SK-N-SH (cell line): ENCODE measurements around the gene LRMDA. TPM values are rescaled to one million over a fixed set of nuclear protein-coding genes. Genes with fewer than 3 reads are reported as not detected.

Source experiments
- CTCF ChIA-PET: fragments of 300-600, 350-600 bp; formaldehyde crosslinking; extraction: SDS; loops from one replicate; lab custom pipeline; 2021; lab: Yijun Ruan, JAX
- POLR2A ChIA-PET: fragments of 350-600 bp; sonication (Branson Sonifier 250); formaldehyde crosslinking; extraction: SDS; loops from one replicate; lab custom pipeline; 2020; ENCODE audit warnings: antibody characterized with exemption, inconsistent platforms; lab: Yijun Ruan, JAX
- DNase-seq: peaks from one replicate; pipeline ENCODE4 v3.0.0; 2012
- H2AFZ ChIP-seq: fragments of 200-600 bp; sonication (generic); 2 replicates; pipeline ENCODE4 v1.8.1; 2016; ENCODE audit warnings: antibody characterized with exemption, mild to moderate bottlenecking, low read depth
- H3F3A ChIP-seq: fragments of 200-600 bp; sonication (generic); replicated peaks from 2 replicates; pipeline ENCODE3; 2016; ENCODE audit warnings: antibody characterized with exemption, mild to moderate bottlenecking; ENCODE audit not compliant: insufficient read depth
- H3K27ac ChIP-seq, 2 experiments: fragments of 200-500 bp in 1 of 2; fragments of 200-600 bp in 1 of 2; sonication (Bioruptor generic) in 1 of 2; sonication (generic), shearing (Covaris generic) in 1 of 2; 2 replicates each; pipeline versions ENCODE4 v1.5.1 to v1.6.1; 2014 to 2016; ENCODE audit warnings: low read depth in 2 of 2, inconsistent platforms in 1 of 2, low read length in 1 of 2, mild to moderate bottlenecking in 1 of 2, mixed read lengths in 1 of 2
- H3K27me3 ChIP-seq: fragments of 200-600 bp; sonication (generic), shearing (Covaris generic); 2 replicates; pipeline ENCODE4 v1.6.1; 2016; ENCODE audit warnings: mixed run types; ENCODE audit not compliant: insufficient read depth
- H3K36me3 ChIP-seq, 2 experiments: fragments of 200-500 bp in 1 of 2; fragments of 200-600 bp in 1 of 2; sonication (Bioruptor generic) in 1 of 2; sonication (generic) in 1 of 2; replicated peaks in 1 of 2; 2 replicates each; pipeline versions ENCODE3 to v1.5.1; 2014 to 2016; ENCODE audit warnings: low read length in 1 of 2, mild to moderate bottlenecking in 1 of 2; ENCODE audit not compliant: insufficient read depth in 2 of 2, control insufficient read depth in 1 of 2
- H3K4me1 ChIP-seq, 2 experiments: fragments of 200-500 bp in 1 of 2; fragments of 200-600 bp in 1 of 2; sonication (Bioruptor generic) in 1 of 2; sonication (generic), shearing (Covaris generic) in 1 of 2; 2 replicates each; pipeline versions ENCODE4 v1.5.1 to v1.6.1; 2014 to 2016; ENCODE audit warnings: low read depth in 1 of 2, low read length in 1 of 2, mixed run types in 1 of 2; ENCODE audit not compliant: insufficient read depth in 2 of 2, control insufficient read depth in 1 of 2
- H3K4me2 ChIP-seq: fragments of 200-600 bp; sonication (generic), shearing (Covaris generic); 2 replicates; pipeline ENCODE4 v1.6.1; 2017; ENCODE audit warnings: mixed run types
- H3K4me3 ChIP-seq, 2 experiments: fragments of 200-500 bp in 1 of 2; fragments of 200-600 bp in 1 of 2; sonication (Bioruptor generic) in 1 of 2; sonication (generic), shearing (Covaris generic) in 1 of 2; 2 replicates each; pipeline versions ENCODE4 v1.5.1 to v1.8.1; 2014 to 2016; ENCODE audit warnings: low read depth in 2 of 2, inconsistent platforms in 1 of 2, low read length in 1 of 2, mild to moderate bottlenecking in 1 of 2, mixed read lengths in 1 of 2, moderate library complexity in 1 of 2
- H3K79me2 ChIP-seq: fragments of 200-600 bp; sonication (generic); 2 replicates; pipeline ENCODE4 v1.8.1; 2017; ENCODE audit warnings: mild to moderate bottlenecking; ENCODE audit not compliant: insufficient read depth
- H3K9ac ChIP-seq: fragments of 200-600 bp; sonication (generic); 2 replicates; pipeline ENCODE4 v1.6.1; 2017; ENCODE audit warnings: mixed run types
- H3K9me2 ChIP-seq: fragments of 200-600 bp; sonication (generic); 2 replicates; pipeline ENCODE4 v1.6.1; 2017; ENCODE audit warnings: mixed run types
- H3K9me3 ChIP-seq: fragments of 200-600 bp; sonication (generic); 2 replicates; pipeline ENCODE4 v1.6.1; 2017; ENCODE audit warnings: mixed run types, mild to moderate bottlenecking, moderate library complexity
- H4K20me1 ChIP-seq: fragments of 200-600 bp; sonication (generic); 2 replicates; pipeline ENCODE4 v1.6.1; 2017; ENCODE audit warnings: mild to moderate bottlenecking, mixed run types; ENCODE audit not compliant: insufficient read depth
- EZH2phosphoT487 ChIP-seq: fragments of 200-600 bp; sonication (generic); IDR thresholded peaks from 2 replicates; pipeline ENCODE4 v1.6.1; 2017; ENCODE audit warnings: low read depth, mixed run types, mild to moderate bottlenecking, antibody characterized with exemption, moderate library complexity, borderline replicate concordance
- FOXJ3 ChIP-seq: sonication (generic); formaldehyde crosslinking; IDR thresholded peaks from 2 replicates; pipeline ENCODE4 v1.5.1; 2020; ENCODE audit warnings: mild to moderate bottlenecking, missing genetic modification reagents
- GABPA ChIP-seq: IDR thresholded peaks from 2 replicates; pipeline ENCODE4 v1.4.0; 2012; ENCODE audit warnings: low read depth, mild to moderate bottlenecking
- GATA2 ChIP-seq: sonication (generic); formaldehyde crosslinking; IDR thresholded peaks from 2 replicates; pipeline ENCODE4 v1.5.0; 2020; ENCODE audit warnings: mild to moderate bottlenecking, missing genetic modification reagents
- MEF2A ChIP-seq: IDR thresholded peaks from 2 replicates; pipeline ENCODE4 v1.4.0; 2012; ENCODE audit warnings: low read depth, borderline replicate concordance
- NRF1 ChIP-seq: IDR thresholded peaks from 2 replicates; pipeline ENCODE4 v1.6.1; 2012; ENCODE audit warnings: low read depth, mild to moderate bottlenecking, low read length
- RFX5 ChIP-seq: IDR thresholded peaks from 2 replicates; pipeline ENCODE4 v1.6.1; 2012; ENCODE audit warnings: mild to moderate bottlenecking, improper control_type of control experiment, low read length
- SIN3A ChIP-seq: IDR thresholded peaks from 2 replicates; pipeline ENCODE4 v1.6.1; 2012; ENCODE audit warnings: low read depth, mild to moderate bottlenecking, low read length, moderate library complexity, borderline replicate concordance
- TCF12 ChIP-seq: IDR thresholded peaks from 2 replicates; pipeline ENCODE4 v1.4.0; 2012
- TEAD4 ChIP-seq: IDR thresholded peaks from 2 replicates; pipeline ENCODE4 v1.4.0; 2012; ENCODE audit warnings: mild to moderate bottlenecking, borderline replicate concordance; ENCODE audit not compliant: insufficient read depth
- WGBS: methylation state at CpG from one replicate; pipeline ENCODE4 v1.1.6; 2017; ENCODE audit warnings: low lambda C conversion rate; 5-methylcytosine and 5-hydroxymethylcytosine counted together
- polyA plus RNA-seq, 3 experiments: library from polyadenylated mRNA; depleted of rRNA; stranded (reverse); fragments of >200 nt; gene quantifications; 2 replicates each; pipeline ENCODE4 v1.2.3, GENCODE V29; 2012
- TF ChIP-seq, protein P1 (sequence below): fragments of 200-600 bp; sonication (generic); IDR thresholded peaks from 2 replicates; pipeline ENCODE4 v1.6.1; 2017; ENCODE audit warnings: antibody characterized with exemption, mild to moderate bottlenecking, moderate library complexity
- TF ChIP-seq, protein P2 (sequence below): IDR thresholded peaks from 2 replicates; pipeline ENCODE4; 2012
- TF ChIP-seq, protein P3 (sequence below): fragments of 150-350 bp; IDR thresholded peaks from 2 replicates; pipeline ENCODE4 v1.6.1; 2016; ENCODE audit warnings: mild to moderate bottlenecking, low read depth, low read length
- TF ChIP-seq, protein P4 (sequence below): IDR thresholded peaks from 2 replicates; pipeline ENCODE4 v1.4.0; 2012; ENCODE audit warnings: low read depth, borderline replicate concordance
- TF ChIP-seq, protein P5 (sequence below): IDR thresholded peaks from 2 replicates; pipeline ENCODE4 v1.4.0; 2012; ENCODE audit warnings: low read depth, borderline replicate concordance

Gene LRMDA
- polyA plus RNA-seq, 1 of the 3 experiments (the other 2 are of a cell fraction): 0.95 TPM

DNA sequence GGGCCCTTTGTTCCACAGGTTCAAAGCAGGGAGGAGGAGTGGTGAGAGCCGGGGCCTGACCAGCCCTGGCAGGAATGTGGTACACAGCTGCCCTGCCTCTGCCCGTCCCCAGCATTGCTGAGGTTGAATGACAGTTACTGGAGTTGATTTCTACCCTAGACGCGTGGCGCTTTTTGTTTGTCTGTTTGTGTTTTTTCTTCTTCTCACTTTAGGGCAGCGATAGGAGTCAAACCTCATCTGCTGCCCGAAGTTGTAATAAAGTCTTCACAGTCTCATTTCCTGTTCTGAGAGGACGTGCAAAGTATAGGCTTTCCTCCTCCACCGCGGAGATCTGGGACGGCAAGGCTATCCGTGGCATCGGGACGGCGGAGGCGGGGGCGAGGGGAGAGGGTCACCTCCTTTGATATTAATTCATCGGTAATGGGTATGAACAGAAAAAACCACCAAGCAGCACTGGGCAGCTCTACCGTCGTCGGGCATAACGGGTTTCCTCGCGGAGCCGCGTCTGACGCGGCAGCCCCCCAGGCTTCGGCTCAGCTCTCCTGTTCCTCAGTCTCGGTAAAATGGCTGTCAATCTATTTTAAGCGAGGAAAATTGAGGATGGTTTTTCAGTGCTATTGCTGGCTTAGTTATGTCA is 160.8 kb downstream of the LRMDA start:
- CTCF ChIA-PET: no interaction called here
- H3K27ac ChIP-seq: no peak overlapping the region
- no peaks in the 10 kb centered on the region for H3K36me3 ChIP-seq
- no peak overlapping the region for H3K4me3 ChIP-seq
- H3K9me3 ChIP-seq: no peaks in the 10 kb centered on the region
- H3K9me2 ChIP-seq: no peaks in the 10 kb centered on the region
- no peak overlapping the region for H3K4me2 ChIP-seq
- H3F3A ChIP-seq: no peaks in the 10 kb centered on the region
- H4K20me1 ChIP-seq: no peaks in the 10 kb centered on the region
- POLR2A ChIA-PET: no interaction called here
- no peak for DNase-seq
- H3K79me2 ChIP-seq: no peaks in the 10 kb centered on the region
- 94% methylated on average over 30 of the region's 31 CpGs for WGBS
- H3K4me1 ChIP-seq: no peaks in the 10 kb centered on the region
- H3K27me3 ChIP-seq: no peaks in the 10 kb centered on the region
- no peak overlapping the region for H2AFZ ChIP-seq
- TF ChIP-seq NRF1 (no peak), GABPA (no peak), FOXJ3 (CRISPR knock-in tag) (no peak), SIN3A (no peak), MEF2A (no peak), RFX5 (no peak), GATA2 (CRISPR knock-in tag) (no peak), TEAD4 (no peak), TCF12 (no peak), EZH2phosphoT487 (no peak)
- TF ChIP-seq, protein P1, sequence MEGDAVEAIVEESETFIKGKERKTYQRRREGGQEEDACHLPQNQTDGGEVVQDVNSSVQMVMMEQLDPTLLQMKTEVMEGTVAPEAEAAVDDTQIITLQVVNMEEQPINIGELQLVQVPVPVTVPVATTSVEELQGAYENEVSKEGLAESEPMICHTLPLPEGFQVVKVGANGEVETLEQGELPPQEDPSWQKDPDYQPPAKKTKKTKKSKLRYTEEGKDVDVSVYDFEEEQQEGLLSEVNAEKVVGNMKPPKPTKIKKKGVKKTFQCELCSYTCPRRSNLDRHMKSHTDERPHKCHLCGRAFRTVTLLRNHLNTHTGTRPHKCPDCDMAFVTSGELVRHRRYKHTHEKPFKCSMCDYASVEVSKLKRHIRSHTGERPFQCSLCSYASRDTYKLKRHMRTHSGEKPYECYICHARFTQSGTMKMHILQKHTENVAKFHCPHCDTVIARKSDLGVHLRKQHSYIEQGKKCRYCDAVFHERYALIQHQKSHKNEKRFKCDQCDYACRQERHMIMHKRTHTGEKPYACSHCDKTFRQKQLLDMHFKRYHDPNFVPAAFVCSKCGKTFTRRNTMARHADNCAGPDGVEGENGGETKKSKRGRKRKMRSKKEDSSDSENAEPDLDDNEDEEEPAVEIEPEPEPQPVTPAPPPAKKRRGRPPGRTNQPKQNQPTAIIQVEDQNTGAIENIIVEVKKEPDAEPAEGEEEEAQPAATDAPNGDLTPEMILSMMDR: no peak
- TF ChIP-seq, protein P2, sequence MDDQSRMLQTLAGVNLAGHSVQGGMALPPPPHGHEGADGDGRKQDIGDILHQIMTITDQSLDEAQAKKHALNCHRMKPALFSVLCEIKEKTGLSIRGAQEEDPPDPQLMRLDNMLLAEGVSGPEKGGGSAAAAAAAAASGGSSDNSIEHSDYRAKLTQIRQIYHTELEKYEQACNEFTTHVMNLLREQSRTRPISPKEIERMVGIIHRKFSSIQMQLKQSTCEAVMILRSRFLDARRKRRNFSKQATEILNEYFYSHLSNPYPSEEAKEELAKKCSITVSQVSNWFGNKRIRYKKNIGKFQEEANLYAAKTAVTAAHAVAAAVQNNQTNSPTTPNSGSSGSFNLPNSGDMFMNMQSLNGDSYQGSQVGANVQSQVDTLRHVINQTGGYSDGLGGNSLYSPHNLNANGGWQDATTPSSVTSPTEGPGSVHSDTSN: no peak
- TF ChIP-seq, protein P3, sequence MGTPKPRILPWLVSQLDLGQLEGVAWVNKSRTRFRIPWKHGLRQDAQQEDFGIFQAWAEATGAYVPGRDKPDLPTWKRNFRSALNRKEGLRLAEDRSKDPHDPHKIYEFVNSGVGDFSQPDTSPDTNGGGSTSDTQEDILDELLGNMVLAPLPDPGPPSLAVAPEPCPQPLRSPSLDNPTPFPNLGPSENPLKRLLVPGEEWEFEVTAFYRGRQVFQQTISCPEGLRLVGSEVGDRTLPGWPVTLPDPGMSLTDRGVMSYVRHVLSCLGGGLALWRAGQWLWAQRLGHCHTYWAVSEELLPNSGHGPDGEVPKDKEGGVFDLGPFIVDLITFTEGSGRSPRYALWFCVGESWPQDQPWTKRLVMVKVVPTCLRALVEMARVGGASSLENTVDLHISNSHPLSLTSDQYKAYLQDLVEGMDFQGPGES: no peak
- TF ChIP-seq, protein P4, sequence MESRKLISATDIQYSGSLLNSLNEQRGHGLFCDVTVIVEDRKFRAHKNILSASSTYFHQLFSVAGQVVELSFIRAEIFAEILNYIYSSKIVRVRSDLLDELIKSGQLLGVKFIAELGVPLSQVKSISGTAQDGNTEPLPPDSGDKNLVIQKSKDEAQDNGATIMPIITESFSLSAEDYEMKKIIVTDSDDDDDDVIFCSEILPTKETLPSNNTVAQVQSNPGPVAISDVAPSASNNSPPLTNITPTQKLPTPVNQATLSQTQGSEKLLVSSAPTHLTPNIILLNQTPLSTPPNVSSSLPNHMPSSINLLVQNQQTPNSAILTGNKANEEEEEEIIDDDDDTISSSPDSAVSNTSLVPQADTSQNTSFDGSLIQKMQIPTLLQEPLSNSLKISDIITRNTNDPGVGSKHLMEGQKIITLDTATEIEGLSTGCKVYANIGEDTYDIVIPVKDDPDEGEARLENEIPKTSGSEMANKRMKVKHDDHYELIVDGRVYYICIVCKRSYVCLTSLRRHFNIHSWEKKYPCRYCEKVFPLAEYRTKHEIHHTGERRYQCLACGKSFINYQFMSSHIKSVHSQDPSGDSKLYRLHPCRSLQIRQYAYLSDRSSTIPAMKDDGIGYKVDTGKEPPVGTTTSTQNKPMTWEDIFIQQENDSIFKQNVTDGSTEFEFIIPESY: no peak
- TF ChIP-seq, protein P5, sequence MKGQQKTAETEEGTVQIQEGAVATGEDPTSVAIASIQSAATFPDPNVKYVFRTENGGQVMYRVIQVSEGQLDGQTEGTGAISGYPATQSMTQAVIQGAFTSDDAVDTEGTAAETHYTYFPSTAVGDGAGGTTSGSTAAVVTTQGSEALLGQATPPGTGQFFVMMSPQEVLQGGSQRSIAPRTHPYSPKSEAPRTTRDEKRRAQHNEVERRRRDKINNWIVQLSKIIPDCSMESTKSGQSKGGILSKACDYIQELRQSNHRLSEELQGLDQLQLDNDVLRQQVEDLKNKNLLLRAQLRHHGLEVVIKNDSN: no peak
- H3K9ac ChIP-seq: no peak overlapping the region
